Hippocampal formation (tissue), 2 donors: ENCODE results near the gene STAT4.

Source experiments
- DNase-seq, 2 donors: peaks; one replicate each; lab custom pipeline; 2025; lab: John Stamatoyannopoulos, UW

The STAT4 gene

GRCh38 chr2:190994148-190994547, 156.6 kb downstream of the STAT4 start:
- DNase-seq, result no peak

GRCh38 chr2:190993292-190993643, 157.5 kb downstream of the STAT4 start:
- no peak for DNase-seq

GRCh38 chr2:190990132-190990531, 160.7 kb downstream of the STAT4 start:
- DNase-seq, result no peak

GRCh38 chr2:190988910-190989309, 161.9 kb downstream of the STAT4 start:
- DNase-seq, result no peak

DNA sequence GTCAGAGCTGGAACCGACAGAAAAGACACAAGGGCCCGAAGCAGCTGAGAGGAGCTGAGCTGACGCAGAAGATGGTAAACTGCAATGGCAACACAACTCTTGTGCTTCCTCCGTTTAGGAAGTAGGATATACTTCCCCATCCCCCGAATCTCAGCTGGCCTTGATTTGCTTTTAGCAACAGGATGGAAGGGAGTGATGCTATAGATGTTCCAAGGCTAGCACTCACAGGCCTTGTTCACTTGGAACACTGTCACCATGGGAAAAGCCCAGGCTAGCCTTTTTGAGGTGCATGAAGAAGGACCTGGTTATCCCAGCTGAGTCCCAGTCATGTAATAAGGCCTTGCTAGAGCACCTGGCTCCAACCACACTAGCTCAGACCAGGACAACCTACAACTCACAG, 162.9 kb downstream of the STAT4 start:
- no peak for DNase-seq

DNA sequence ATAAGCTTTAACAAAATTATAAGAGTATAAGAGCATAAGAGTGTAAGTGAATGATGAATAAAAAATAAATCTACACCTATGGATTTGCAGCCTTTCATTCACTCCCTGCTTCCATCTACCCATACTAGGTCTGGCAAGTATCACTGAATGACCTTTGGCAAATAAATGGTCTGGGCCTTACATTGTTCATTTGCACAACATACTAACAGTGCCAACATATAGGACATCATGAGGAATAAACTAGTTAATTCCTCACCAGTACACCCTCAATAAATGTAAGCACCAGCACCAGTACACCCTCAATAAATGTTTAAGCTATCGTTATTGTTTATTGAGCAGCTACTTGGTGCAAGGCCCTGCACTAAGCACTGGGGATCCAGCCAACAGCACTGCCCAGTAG, 163.7 kb downstream of the STAT4 start:
- DNase-seq, result no peak

- no peak for DNase-seq
Measured at GRCh38 chr2:190986221-190986953, 164.4 kb downstream of the STAT4 start.

DNA sequence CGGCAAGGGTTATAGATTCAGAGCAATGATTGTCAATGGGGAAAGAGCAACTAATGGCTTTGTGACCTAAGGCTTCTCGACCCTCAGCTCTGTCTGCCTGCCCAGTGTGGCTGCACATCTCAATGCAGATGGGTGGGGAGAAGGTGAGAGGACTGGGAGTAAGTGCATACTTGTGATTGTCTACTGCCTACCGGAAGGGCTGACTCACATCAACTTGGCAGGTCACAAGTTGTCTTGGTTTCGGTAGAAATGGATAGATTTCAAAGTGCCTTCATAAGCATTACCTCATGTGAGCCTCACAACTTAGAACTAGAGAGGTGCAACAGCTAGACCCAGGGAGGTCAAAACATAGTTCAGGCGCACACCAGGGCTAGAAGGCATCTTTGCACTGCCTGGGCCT, 166.2 kb downstream of the STAT4 start:
- DNase-seq, result no peak

GRCh38 chr2:190982262-190983034, 168.3 kb downstream of the STAT4 start:
- no peak for DNase-seq

DNA sequence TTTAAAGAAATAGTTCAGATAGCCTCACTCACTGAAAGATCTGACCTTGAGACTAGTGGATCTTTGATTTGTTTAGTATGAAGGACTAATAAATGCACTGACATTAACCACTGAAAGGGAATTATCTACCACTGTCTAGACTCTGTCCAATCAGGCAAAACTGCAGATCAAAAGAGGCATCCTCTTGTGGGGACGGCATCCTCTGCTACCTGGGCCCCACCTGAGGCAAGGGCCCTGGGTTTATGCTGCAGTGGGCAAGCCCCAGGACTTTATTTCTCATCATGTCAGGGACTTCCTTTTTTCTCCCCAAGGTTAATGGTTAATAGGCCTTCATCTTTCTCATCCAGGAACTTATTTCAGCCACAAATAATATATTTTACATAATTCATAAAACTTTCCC, 169.1 kb downstream of the STAT4 start:
- DNase-seq, result no peak

- no peak for DNase-seq
Measured at GRCh38 chr2:190981333-190981732, 169.5 kb downstream of the STAT4 start.

GRCh38 chr2:190980630-190981209, 170.1 kb downstream of the STAT4 start:
- DNase-seq, result no peak

- DNase-seq, result no peak
Measured at GRCh38 chr2:190979906-190980629, 170.7 kb downstream of the STAT4 start.
